HCT116 (cell line): ENCODE data around the gene TBRG1. TPM values are rescaled to one million over a fixed set of nuclear protein-coding genes. Genes with fewer than 3 reads are reported as not detected.

ENCODE experiments used
- ATAC-seq: fragments of 200-7000 bp; cut with Tn5 transposase; 2 replicates; pipeline ENCODE4 v1.9.1; 2020; ENCODE audit warnings: mild to moderate bottlenecking, moderate library complexity
- BruUV-seq: library from RNA; stranded (reverse); fragments of 400-500 nt; replicated peaks from 2 replicates; lab custom pipeline; 2021; lab: Mats Ljungman, UMichigan
- CTCF ChIA-PET: fragments of 300-600 bp; sonication (Branson Sonifier 250); formaldehyde crosslinking; loops from one replicate; lab custom pipeline; 2021; ENCODE audit warnings: antibody characterized with exemption; lab: Charles Lee
- POLR2A ChIA-PET: fragments of 300-600, 350-600 bp; sonication (Branson Sonifier 250); formaldehyde crosslinking; loops from one replicate; lab custom pipeline; 2021; ENCODE audit warnings: antibody characterized with exemption; lab: Charles Lee
- RAD21 ChIA-PET, 2 experiments: fragments of 300-600 bp; sonication (Branson Sonifier 250); formaldehyde crosslinking; loops; one replicate each; lab custom pipeline; 2023; ENCODE audit warnings: low total read pairs in 2 of 2; ENCODE audit not compliant: uncharacterized antibody in 2 of 2, unreplicated experiment in 2 of 2, low non-redundant PET in 1 of 2; lab: Charles Lee
- DNase-seq: peaks from one replicate; pipeline ENCODE4 v3.0.0-alpha.2; 2010; ENCODE audit warnings: low read depth, low spot score
- H2AFZ ChIP-seq: fragments of 200-600 bp; shearing (Covaris generic), sonication (generic); 2 replicates; pipeline ENCODE4 v1.6.1; 2017; ENCODE audit warnings: low read depth, mixed run types, mixed read lengths, antibody characterized with exemption, low read length; ENCODE audit not compliant: poor library complexity, severe bottlenecking
- H3K27ac ChIP-seq: 2 replicates; pipeline ENCODE4 v1.5.1; 2012; ENCODE audit warnings: low read depth, low read length
- H3K27me3 ChIP-seq: fragments of 200-600 bp; sonication (generic); 2 replicates; pipeline ENCODE4 v1.6.1; 2016; ENCODE audit warnings: mixed run types, low read length, mixed read lengths; ENCODE audit not compliant: insufficient read depth
- H3K36me3 ChIP-seq, 2 experiments: fragments of 200-500 bp in 1 of 2; fragments of 200-600 bp in 1 of 2; sonication (Bioruptor generic) in 1 of 2; sonication (generic) in 1 of 2; 2 replicates each; pipeline versions ENCODE4 v1.5.1 to v1.6.1; 2014 to 2016; ENCODE audit warnings: low read length in 2 of 2, inconsistent platforms in 1 of 2, mixed read lengths in 1 of 2, mixed run types in 1 of 2; ENCODE audit not compliant: insufficient read depth in 2 of 2, control insufficient read depth in 1 of 2
- H3K4me1 ChIP-seq, 2 experiments: fragments of 200-600 bp in 1 of 2; sonication (generic) in 1 of 2; 2 replicates each; pipeline versions ENCODE4 v1.5.1 to v1.6.1; 2012 to 2017; ENCODE audit warnings: low read length in 2 of 2, inconsistent platforms in 1 of 2, mild to moderate bottlenecking in 1 of 2, mixed read lengths in 1 of 2, mixed run types in 1 of 2, moderate library complexity in 1 of 2; ENCODE audit not compliant: insufficient read depth in 2 of 2, control insufficient read depth in 1 of 2
- H3K4me2 ChIP-seq: fragments of 200-600 bp; sonication (generic); 2 replicates; pipeline ENCODE4 v1.6.1; 2017; ENCODE audit warnings: mixed run types, low read length, mixed read lengths
- H3K4me3 ChIP-seq, 2 experiments: fragments of 200-600 bp in 1 of 2; sonication (generic) in 1 of 2; replicated peaks in 1 of 2; 2 replicates each; pipeline ENCODE4 v1.5.1; 2011 to 2016; ENCODE audit warnings: low read length in 2 of 2, control low read depth in 1 of 2, low read depth in 1 of 2, mild to moderate bottlenecking in 1 of 2, mixed read lengths in 1 of 2, mixed run types in 1 of 2
- H3K79me2 ChIP-seq: fragments of 200-600 bp; sonication (generic); 2 replicates; pipeline ENCODE4 v1.6.1; 2017; ENCODE audit warnings: mild to moderate bottlenecking, mixed run types, low read length, moderate library complexity, mixed read lengths; ENCODE audit not compliant: insufficient read depth
- H3K9ac ChIP-seq: fragments of 200-600 bp; sonication (generic); 2 replicates; pipeline ENCODE4 v1.6.1; 2016; ENCODE audit warnings: low read length, mixed read lengths
- H3K9me2 ChIP-seq: fragments of 200-600 bp; sonication (generic), shearing (Covaris generic); 2 replicates; pipeline ENCODE4 v1.6.1; 2017; ENCODE audit warnings: mixed run types, mild to moderate bottlenecking, moderate library complexity; ENCODE audit not compliant: insufficient read depth
- H3K9me3 ChIP-seq, 2 experiments: fragments of 200-500 bp in 1 of 2; fragments of 200-600 bp in 1 of 2; sonication (Bioruptor generic) in 1 of 2; sonication (generic) in 1 of 2; 2 replicates each; pipeline ENCODE4 v1.6.1; 2014 to 2017; ENCODE audit warnings: low read length in 2 of 2, mixed read lengths in 2 of 2, inconsistent platforms in 1 of 2, low read depth in 1 of 2, mild to moderate bottlenecking in 1 of 2, mixed run types in 1 of 2, moderate library complexity in 1 of 2; ENCODE audit not compliant: control insufficient read depth in 1 of 2, insufficient read depth in 1 of 2
- H4K20me1 ChIP-seq: fragments of 200-600 bp; sonication (generic), shearing (Covaris generic); 2 replicates; pipeline ENCODE4 v1.6.1; 2017; ENCODE audit warnings: mixed run types, mild to moderate bottlenecking, moderate library complexity; ENCODE audit not compliant: insufficient read depth
- ELF1 ChIP-seq: IDR thresholded peaks from 2 replicates; pipeline ENCODE4 v1.6.1; 2012; ENCODE audit warnings: low read depth, borderline replicate concordance
- JUND ChIP-seq: IDR thresholded peaks from 2 replicates; pipeline ENCODE4 v1.6.1; 2012
- POLR2A ChIP-seq: IDR thresholded peaks from 2 replicates; pipeline ENCODE4 v1.7.0; 2011; ENCODE audit warnings: borderline replicate concordance; ENCODE audit not compliant: insufficient read depth, insufficient read length; ENCODE audit errors: extremely low read depth
- SP1 ChIP-seq: IDR thresholded peaks from 2 replicates; pipeline ENCODE4 v1.6.1; 2012; ENCODE audit warnings: low read depth
- YY1 ChIP-seq: IDR thresholded peaks from 2 replicates; pipeline ENCODE4 v1.6.1; 2011; ENCODE audit warnings: low read length, low read depth, moderate library complexity, mild to moderate bottlenecking; ENCODE audit not compliant: insufficient replicate concordance; ENCODE audit errors: extremely low read depth
- ZFX ChIP-seq: fragments of 450-650 bp; IDR thresholded peaks from 2 replicates; pipeline ENCODE4 v1.6.1; 2017
- intact Hi-C: fragments of 100-400 bp; cut with micrococcal nuclease; formaldehyde crosslinking; loops from 2 replicates; pipeline ENCODE4 v1.10.0; 2022
- total RNA-seq: library from RNA; stranded (reverse); gene quantifications from one replicate; pipeline ENCODE4 v1.2.1, GENCODE V29; 2021; ENCODE audit not compliant: unreplicated experiment

Gene TBRG1
- total RNA-seq, 1 experiment from 2014 or later = 29.6 TPM

- TF ChIP-seq JUND (no peak), SP1 (no peak), ELF1 (no peak), YY1 (no peak)
- H3K9ac ChIP-seq = no peak overlapping the region
- H3K4me1 ChIP-seq = peaks cover 3 to 20% of the 10 kb centered on the region in 2 experiments; a peak in 3 of 4 replicates
- no peak overlapping the region for H3K4me2 ChIP-seq
- ChIA-PET CTCF (no interaction called here), RAD21 (no interaction called here), POLR2A (no interaction called here)
- ATAC-seq (no peak), DNase-seq (no peak)
- intact Hi-C loops = no loop called here
- no peak overlapping the region for H2AFZ ChIP-seq
- H3K9me2 ChIP-seq = no peaks in the 10 kb centered on the region
- no peak overlapping the region for H3K27ac ChIP-seq
- H4K20me1 ChIP-seq = no peaks in the 10 kb centered on the region
- no peaks in the 10 kb centered on the region for H3K9me3 ChIP-seq
- no peaks in the 10 kb centered on the region for H3K27me3 ChIP-seq
- BruUV-seq = no TSS peak
- no peak overlapping the region for H3K4me3 ChIP-seq
- H3K36me3 ChIP-seq = no peaks in the 10 kb centered on the region
- H3K79me2 ChIP-seq = no peaks in the 10 kb centered on the region
Observed at GRCh38 chr11:124676386-124676785, 53.7 kb downstream of the TBRG1 start.

GRCh38 chr11:124678416-124678815 lies 55.8 kb downstream of the TBRG1 start:
- POLR2A ChIA-PET = no interaction called here
- peaks cover 4 to 5% of the 10 kb centered on the region in 2 experiments; a peak in 2 of 4 replicates for H3K9me3 ChIP-seq
- no peak for ATAC-seq
- no TSS peak for BruUV-seq
- no peaks in the 10 kb centered on the region for H3K27me3 ChIP-seq
- H4K20me1 ChIP-seq = no peaks in the 10 kb centered on the region
- RAD21 ChIA-PET = no interaction called here
- H3K79me2 ChIP-seq = no peaks in the 10 kb centered on the region
- intact Hi-C loops = no loop called here
- TF ChIP-seq ZFX (no peak), POLR2A (no peak), SP1 (no peak), JUND (no peak)
- no peak overlapping the region for H2AFZ ChIP-seq
- no peak overlapping the region for H3K4me3 ChIP-seq
- CTCF ChIA-PET = interaction anchor here (1.0 kb wide), 2 partner anchors 9 to 100 kb away, joined by 3 read pairs; no protein-coding TSS in a partner anchor
- H3K4me2 ChIP-seq = no peak overlapping the region
- no peak for DNase-seq
- H3K4me1 ChIP-seq = peaks cover 3 to 9% of the 10 kb centered on the region in 2 experiments; a peak in 2 of 4 replicates
- no peak overlapping the region for H3K9ac ChIP-seq
- no peaks in the 10 kb centered on the region for H3K9me2 ChIP-seq
- H3K27ac ChIP-seq = no peak overlapping the region
- H3K36me3 ChIP-seq = no peaks in the 10 kb centered on the region; a peak in 2 of 4 replicates
